Motor neuron (in vitro differentiated cells): ENCODE measurements around the gene KRTAP1-4. TPM values are rescaled to one million over a fixed set of nuclear protein-coding genes. Genes with fewer than 3 reads are reported as not detected.

Experiments
- ATAC-seq, 8 experiments: fragments of 200-7000 bp; cut with Tn5 transposase; replicated peaks in 6 of 8; 2 replicates each; pipeline ENCODE4 v1.8.0; 2021; ENCODE audit warnings: mild to moderate bottlenecking in 8 of 8, moderate library complexity in 8 of 8
- H3K27ac ChIP-seq, 2 donors: fragments of 250-450 bp; sonication (Bioruptor Pico); 2 replicates each; pipeline ENCODE4 v1.9.0; 2021; ENCODE audit warnings: antibody characterized with exemption in 2 of 2, mild to moderate bottlenecking in 2 of 2, moderate library complexity in 1 of 2
- H3K4me1 ChIP-seq, 2 donors: fragments of 250-450 bp; sonication (Bioruptor Pico); replicated peaks in 1 of 2; 2 replicates each; pipeline ENCODE4 v1.6.1; 2021; ENCODE audit warnings: antibody characterized with exemption in 2 of 2, mild to moderate bottlenecking in 2 of 2, moderate library complexity in 1 of 2
- H3K4me3 ChIP-seq, 5 donors: fragments of 250-450 bp; sonication (Bioruptor Pico); 2 replicates each; pipeline ENCODE4 v1.9.0; 2021; ENCODE audit warnings: antibody characterized with exemption in 5 of 5, mild to moderate bottlenecking in 5 of 5, moderate library complexity in 4 of 5
- WGBS, 10 experiments: fragments of 450-650 bp; shearing (Covaris generic); methylation state at CpG; one replicate each; pipeline ENCODE4 v1.0.0; 2022; 5-methylcytosine and 5-hydroxymethylcytosine counted together
- in situ Hi-C, 9 experiments: fragments of 400-800 bp; cut with MboI; loops; one replicate each; pipeline ENCODE4 v1.15.0; 2021; ENCODE audit warnings: low sequenced_read_pairs in 9 of 9, low pct_unique_long_range_greater_than_20kb in 2 of 9; ENCODE audit not compliant: unreplicated experiment in 9 of 9
- total RNA-seq, 8 experiments: library from RNA; unstranded; fragments of 300-600 nt; gene quantifications; 2 replicates each; pipeline versions ENCODE4 v1.2.3 to v1.2.4, GENCODE V29; 2022

The KRTAP1-4 gene
- total RNA-seq, 8 experiments from 2014 or later, result not detected

DNA sequence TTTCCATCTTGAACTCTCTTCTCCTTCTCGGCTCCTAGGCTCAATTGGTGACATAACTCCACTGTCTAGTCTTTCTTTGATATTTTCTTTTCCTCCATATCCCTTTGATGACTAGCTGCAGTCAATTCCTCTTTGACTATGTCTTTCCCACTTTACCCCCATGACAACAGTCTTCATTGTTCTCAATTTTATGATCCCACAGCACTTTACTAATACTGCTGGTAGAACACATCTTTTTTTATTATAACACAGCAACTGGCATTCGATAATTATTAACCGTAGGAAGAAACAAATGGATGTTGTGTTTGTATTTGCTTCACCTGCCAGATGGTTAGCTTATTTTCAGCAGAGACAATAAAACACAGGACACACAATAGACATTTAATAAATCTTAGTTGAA lies 37.3 kb downstream of the KRTAP1-4 start:
- ATAC-seq, result no peak
- 37 to 93% (median 68%) methylated on average over 3 of the region's 3 CpGs; no CpG with 5 or more reads in 1 of the 10 experiments for WGBS, 10 experiments
- Histone ChIP-seq H3K4me1 (peaks cover 2 to 4% of the 10 kb centered on the region in 2 donors), H3K27ac (no peak overlapping the region), H3K4me3 (no peak overlapping the region)
- in situ Hi-C loops, result no loop called here

DNA sequence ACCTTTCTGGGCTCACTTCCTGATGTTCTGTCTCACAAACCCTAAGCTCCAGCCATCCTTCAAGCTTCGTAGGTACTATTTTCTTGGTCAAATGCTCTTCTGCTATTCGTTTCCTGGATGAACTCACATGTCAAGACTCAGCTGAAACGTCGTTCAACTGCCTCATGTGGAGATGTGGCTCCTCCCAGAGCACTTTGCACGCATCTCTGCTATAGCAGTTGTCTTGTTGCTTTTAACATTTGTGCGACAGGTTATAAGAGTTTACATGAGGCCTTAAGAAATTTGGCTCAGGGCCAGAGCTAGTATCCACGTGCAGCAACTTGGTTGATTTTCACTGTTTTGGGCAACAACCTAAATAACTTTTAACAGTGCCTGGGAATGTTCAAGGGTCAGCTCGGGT lies 43.1 kb downstream of the KRTAP1-4 start:
- 20 to 92% (median 64%) methylated on average over 1 to 7 of the region's 8 CpGs; no CpG with 5 or more reads in 2 of the 10 experiments for whole genome bisulfite sequencing, 10 experiments
- Histone ChIP-seq H3K27ac (no peak overlapping the region), H3K4me3 (no peak overlapping the region), H3K4me1 (no peaks in the 10 kb centered on the region)
- in situ Hi-C loops, result no loop called here
- ATAC-seq, result no peak

DNA sequence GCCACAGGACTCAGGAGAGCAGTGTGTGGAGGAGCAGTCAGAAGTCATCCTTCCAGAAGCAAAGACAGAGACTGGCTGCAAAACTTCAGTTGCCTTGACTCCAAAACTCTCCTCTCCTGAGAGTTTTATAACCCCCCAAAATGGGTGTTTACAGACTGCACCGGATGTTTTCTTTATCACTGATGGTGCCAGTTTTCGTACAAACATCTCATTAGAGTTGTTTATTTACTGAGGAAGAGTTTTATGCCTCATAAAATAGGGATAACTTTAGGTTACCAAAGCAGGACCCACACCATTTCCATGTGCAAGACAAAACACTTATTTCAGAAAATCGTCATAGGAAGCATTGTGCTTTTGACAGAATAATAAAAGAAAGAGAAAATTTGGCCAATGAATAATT lies 45.8 kb downstream of the KRTAP1-4 start, which contains the start of gene KRT40:
KRT40 (minus strand) TSS at position 101 of the 400 bp plus-strand sequence; CDS start at position 48, 53 bp downstream.
- Histone ChIP-seq H3K4me3 (no peak within 1 kb of the TSS), H3K4me1 (no peaks in the 10 kb centered on the region), H3K27ac (no peak within 1 kb of the TSS)
- 4 to 90% (median 56%) methylated on average over 1 to 3 of the region's 3 CpGs; no CpG with 5 or more reads in 2 of the 10 experiments for WGBS, 10 experiments
- ATAC-seq, result no peak
- in situ Hi-C loops, result no loop called here

DNA sequence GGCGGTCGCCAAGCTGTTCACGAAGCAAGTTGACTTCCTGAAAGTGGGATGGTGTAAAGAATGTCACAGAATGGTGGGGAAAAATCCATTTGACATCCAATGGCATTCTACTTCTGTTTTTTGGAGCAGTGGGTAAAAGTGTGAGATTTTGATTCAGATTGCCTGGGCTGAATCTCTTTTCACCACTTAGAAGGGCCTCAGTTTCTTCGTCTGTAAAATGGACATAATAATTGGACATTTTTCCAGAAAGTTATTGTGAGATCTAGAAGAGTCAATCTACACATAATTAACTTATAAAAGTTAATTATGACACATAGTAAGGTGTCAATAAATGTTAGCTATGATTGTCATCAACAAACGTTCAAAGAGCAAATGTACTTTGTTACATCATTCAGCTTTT lies 48.9 kb downstream of the KRTAP1-4 start:
- 30 to 87% (median 45%) methylated on average over 1 to 5 of the region's 5 CpGs; no CpG with 5 or more reads in 1 of the 10 experiments for WGBS, 10 experiments
- Histone ChIP-seq H3K4me3 (no peak overlapping the region), H3K27ac (no peak overlapping the region), H3K4me1 (no peaks in the 10 kb centered on the region)
- no peak for ATAC-seq
- in situ Hi-C loops, result no loop called here

DNA sequence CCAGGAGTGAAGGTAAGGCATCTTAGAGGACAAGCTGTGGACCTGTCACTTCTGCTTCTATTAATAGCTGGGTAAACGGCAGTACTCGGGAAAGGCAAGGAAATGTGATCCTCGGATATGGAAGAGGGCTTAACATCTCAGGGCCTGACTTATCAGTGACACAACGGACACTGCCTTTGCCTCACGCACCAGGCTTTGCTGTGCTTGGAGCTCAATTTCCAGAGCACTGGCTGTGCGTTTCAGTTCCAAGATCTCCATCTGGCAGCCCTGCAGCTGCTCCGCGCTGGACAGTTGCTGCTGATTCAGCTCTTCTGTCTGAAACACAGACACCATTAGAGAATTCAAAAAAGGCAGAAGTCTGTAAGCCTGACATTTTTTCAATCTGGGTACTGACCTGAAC lies 49.4 kb downstream of the KRTAP1-4 start:
- WGBS, 10 experiments, result 27 to 88% (median 60%) methylated on average over 1 to 6 of the region's 8 CpGs; no CpG with 5 or more reads in 3 of the 10 experiments
- in situ Hi-C loops, result no loop called here
- no peak overlapping the region for H3K4me3 ChIP-seq
- H3K4me1 ChIP-seq, result no peaks in the 10 kb centered on the region
- H3K27ac ChIP-seq, result no peak overlapping the region
- ATAC-seq, result peak in 6 of 8 experiments; percentile 28 to 69 (median 54)

DNA sequence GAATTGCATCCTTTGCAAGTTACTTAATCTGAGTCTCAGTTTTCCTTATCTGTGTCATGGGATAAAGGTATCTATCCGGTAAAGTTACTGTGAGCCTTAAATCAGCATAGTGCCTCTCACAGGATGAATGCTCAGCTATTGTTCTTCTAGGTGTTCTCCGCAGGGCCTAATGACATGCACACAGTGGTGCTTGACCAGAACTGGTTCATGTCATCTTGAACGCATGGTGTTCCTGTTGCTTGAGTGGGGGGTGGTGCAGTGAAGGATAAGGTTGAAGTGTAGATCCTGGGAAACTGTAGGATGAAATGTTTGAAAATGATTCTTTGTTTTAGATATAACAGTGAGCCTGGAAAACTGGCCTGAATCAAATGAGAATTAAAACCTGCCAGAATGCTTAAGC lies 49.9 kb downstream of the KRTAP1-4 start:
- H3K4me1 ChIP-seq, result no peaks in the 10 kb centered on the region
- WGBS, 10 experiments, result 69 to 100% (median 88%) methylated on average over 1 to 3 of the region's 3 CpGs; no CpG with 5 or more reads in 2 of the 10 experiments
- no peak overlapping the region for H3K27ac ChIP-seq
- in situ Hi-C loops, result no loop called here
- ATAC-seq, result no peak
- H3K4me3 ChIP-seq, result no peak overlapping the region

Other genes starting within 250 kb of the KRTAP1-4 start
- under 1 TPM in 1 of 8 experiments, not detected in 7; 0.66 TPM for gene KRT27, start 247.6 kb downstream of the KRTAP1-4 start, total RNA-seq
- gene KRT28, start 230.2 kb downstream of the KRTAP1-4 start, total RNA-seq, result under 1 TPM in 1 of 8 experiments, not detected in 7; 0.08 TPM
- 10 to 100 TPM; 15.4 to 62.1 (median 27.3) TPM for gene KRT10, start 207.6 kb downstream of the KRTAP1-4 start, total RNA-seq
- gene KRT12, start 163.0 kb downstream of the KRTAP1-4 start, total RNA-seq, result 1 to 10 TPM in 4 of 8 experiments, under 1 TPM in 2, not detected in 2; 0.21 to 2.7 (median 1.1) TPM
- gene KRT20, start 145.0 kb downstream of the KRTAP1-4 start, total RNA-seq, result under 1 TPM in 3 of 8 experiments, not detected in 5; 0.09 to 0.43 (median 0.31) TPM
- gene KRT23, start 92.5 kb downstream of the KRTAP1-4 start, total RNA-seq, result 1 to 10 TPM in 1 of 8 experiments, under 1 TPM in 2, not detected in 5; 0.36 to 1.2 (median 0.66) TPM
- gene KRT39, start 63.2 kb downstream of the KRTAP1-4 start, total RNA-seq, result under 1 TPM in 1 of 8 experiments, not detected in 7; 0.59 TPM
- under 1 TPM in 1 of 8 experiments, not detected in 7; 0.19 TPM for gene KRT40, start 45.9 kb downstream of the KRTAP1-4 start, total RNA-seq
- gene KRTAP3-3, start 36.0 kb downstream of the KRTAP1-4 start, total RNA-seq, result under 1 TPM in 2 of 8 experiments, not detected in 6; 0.33 to 0.47 TPM
- gene KRTAP3-2, start 30.3 kb downstream of the KRTAP1-4 start, total RNA-seq, result 1 to 10 TPM in 1 of 8 experiments, under 1 TPM in 1, not detected in 6; 0.47 to 1.0 TPM
- gene KRTAP3-1, start 21.1 kb downstream of the KRTAP1-4 start, total RNA-seq, result not detected
- not detected for gene KRTAP1-5, start 3.0 kb downstream of the KRTAP1-4 start, total RNA-seq
- under 1 TPM in 4 of 8 experiments, not detected in 4; 0.25 to 0.56 (median 0.46) TPM for gene KRTAP1-3, start 4.7 kb upstream of the KRTAP1-4 start, total RNA-seq
- gene KRTAP1-1, start 11.3 kb upstream of the KRTAP1-4 start, total RNA-seq, result not detected
- gene KRTAP2-1, start 17.1 kb upstream of the KRTAP1-4 start, total RNA-seq, result under 1 TPM in 1 of 8 experiments, not detected in 7; 0.71 TPM
- not detected for gene KRTAP2-2, start 25.0 kb upstream of the KRTAP1-4 start, total RNA-seq
- gene KRTAP2-3, start 29.9 kb upstream of the KRTAP1-4 start, total RNA-seq, result under 1 TPM in 1 of 8 experiments, not detected in 7; 0.33 TPM
- not detected for gene KRTAP2-4, start 35.7 kb upstream of the KRTAP1-4 start, total RNA-seq
- gene KRTAP4-7, start 54.0 kb upstream of the KRTAP1-4 start, total RNA-seq, result under 1 TPM in 1 of 8 experiments, not detected in 7; 0.52 TPM
- gene KRTAP4-8, start 67.9 kb upstream of the KRTAP1-4 start, total RNA-seq, result under 1 TPM in 2 of 8 experiments, not detected in 6; 0.25 to 0.33 TPM
- under 1 TPM in 1 of 8 experiments, not detected in 7; 0.47 TPM for gene KRTAP4-16, start 72.0 kb upstream of the KRTAP1-4 start, total RNA-seq
- gene KRTAP4-9, start 75.2 kb upstream of the KRTAP1-4 start, total RNA-seq, result under 1 TPM in 3 of 8 experiments, not detected in 5; 0.33 to 0.41 (median 0.38) TPM
- gene KRTAP4-11, start 88.2 kb upstream of the KRTAP1-4 start, total RNA-seq, result under 1 TPM in 2 of 8 experiments, not detected in 6; 0.18 to 0.38 TPM
- gene KRTAP4-12, start 94.0 kb upstream of the KRTAP1-4 start, total RNA-seq, result under 1 TPM in 2 of 8 experiments, not detected in 6; 0.38 to 0.41 TPM
- under 1 TPM in 2 of 8 experiments, not detected in 6; 0.17 to 0.47 TPM for gene KRTAP4-6, start 110.3 kb upstream of the KRTAP1-4 start, total RNA-seq
- gene KRTAP4-5, start 119.6 kb upstream of the KRTAP1-4 start, total RNA-seq, result not detected
- under 1 TPM in 1 of 8 experiments, not detected in 7; 0.18 TPM for gene KRTAP4-4, start 130.6 kb upstream of the KRTAP1-4 start, total RNA-seq
- gene KRTAP4-3, start 138.0 kb upstream of the KRTAP1-4 start, total RNA-seq, result not detected
- gene KRTAP4-2, start 148.0 kb upstream of the KRTAP1-4 start, total RNA-seq, result not detected
- gene KRTAP4-1, start 154.7 kb upstream of the KRTAP1-4 start, total RNA-seq, result not detected
- gene KRTAP9-1, start 159.7 kb upstream of the KRTAP1-4 start, total RNA-seq, result not detected
- gene KRTAP9-2, start 196.5 kb upstream of the KRTAP1-4 start, total RNA-seq, result under 1 TPM in 1 of 8 experiments, not detected in 7; 0.85 TPM
- under 1 TPM in 1 of 8 experiments, not detected in 7; 0.21 TPM for gene KRTAP9-3, start 202.3 kb upstream of the KRTAP1-4 start, total RNA-seq
- gene KRTAP9-8, start 207.8 kb upstream of the KRTAP1-4 start, total RNA-seq, result not detected
- not detected for gene KRTAP9-4, start 219.5 kb upstream of the KRTAP1-4 start, total RNA-seq
- gene KRTAP9-9, start 225.2 kb upstream of the KRTAP1-4 start, total RNA-seq, result under 1 TPM in 1 of 8 experiments, not detected in 7; 0.28 TPM
- not detected for gene KRTAP9-6, start 235.2 kb upstream of the KRTAP1-4 start, total RNA-seq
- under 1 TPM in 1 of 8 experiments, not detected in 7; 0.45 TPM for gene KRTAP9-7, start 245.5 kb upstream of the KRTAP1-4 start, total RNA-seq